HG02981 (cell line): ENCODE results near the gene ANKRD12.
"Not testable (repeated sequence)": the region's sequence is repeated elsewhere in the genome, so short reads cannot be mapped to it uniquely, and the experiment has no call there.

Experiments used
- ATAC-seq: cut with Tn5 transposase; IDR thresholded peaks from one replicate; pipeline ENCODE4 v1.9.1; 2021; ENCODE audit warnings: mild to moderate bottlenecking, moderate library complexity; ENCODE audit not compliant: unreplicated experiment

Gene ANKRD12

GRCh38 chr18:9136315-9137155, at the start of gene ANKRD12:
TSS of gene ANKRD12 (plus strand) at chr18:9136781. CDS start at chr18:9182433, 45,652 bp downstream.
- peak; percentile 70 for ATAC-seq

GRCh38 chr18:9087144-9087543, 49.4 kb upstream of the ANKRD12 start:
- no peak for ATAC-seq

GRCh38 chr18:9088252-9088651, 48.3 kb upstream of the ANKRD12 start:
- no peak for ATAC-seq

GRCh38 chr18:9088727-9089126, 47.9 kb upstream of the ANKRD12 start:
- ATAC-seq, result not testable (repeated sequence)

- ATAC-seq, result no peak
Observed at GRCh38 chr18:9090578-9090977, 46.0 kb upstream of the ANKRD12 start.

GRCh38 chr18:9091066-9091476, 45.5 kb upstream of the ANKRD12 start:
- no peak for ATAC-seq

- ATAC-seq, result no peak
Observed at GRCh38 chr18:9092665-9093064, 43.9 kb upstream of the ANKRD12 start.

GRCh38 chr18:9093109-9093508, 43.5 kb upstream of the ANKRD12 start:
- ATAC-seq, result not testable (repeated sequence)

GRCh38 chr18:9094307-9095226, 42.0 kb upstream of the ANKRD12 start:
- ATAC-seq, result no peak

- peak; percentile 92 for ATAC-seq
Observed at GRCh38 chr18:9095297-9096006, 41.1 kb upstream of the ANKRD12 start.

- no peak for ATAC-seq
Observed at GRCh38 chr18:9096007-9096371, 40.6 kb upstream of the ANKRD12 start.

- ATAC-seq, result no peak
Observed at GRCh38 chr18:9096685-9097084, 39.9 kb upstream of the ANKRD12 start.

- no peak for ATAC-seq
Observed at GRCh38 chr18:9097349-9097748, 39.2 kb upstream of the ANKRD12 start.

- ATAC-seq, result no peak
Observed at GRCh38 chr18:9100796-9101195, 35.8 kb upstream of the ANKRD12 start.

- peak; percentile 1 for ATAC-seq
Observed at GRCh38 chr18:9101730-9102507, 34.7 kb upstream of the ANKRD12 start.

GRCh38 chr18:9102508-9103375, 33.8 kb upstream of the ANKRD12 start, which contains the start of gene NDUFV2:
TSS of gene NDUFV2 (plus strand) at chr18:9102699. CDS start at chr18:9102744, 45 bp downstream.
- ATAC-seq, result peak; percentile 93

GRCh38 chr18:9103376-9103873, 33.2 kb upstream of the ANKRD12 start:
- no peak for ATAC-seq

- ATAC-seq, result no peak
Observed at GRCh38 chr18:9104244-9104901, 32.2 kb upstream of the ANKRD12 start.
